ENCODE data around the gene RASSF10.

Gene RASSF10

GRCh38 chr11:12975195-12975594 is 33.9 kb upstream of the RASSF10 start:
- H3K9me3 ChIP-seq (ENCODE audit: low read length): no peaks in the 10 kb centered on the region
- H3K4me1 ChIP-seq (ENCODE audit: insufficient read depth, low read length): peaks cover 10% of the 10 kb centered on the region
- H3K27ac ChIP-seq (ENCODE audit: low read depth, low read length): no peak overlapping the region
- H3K36me3 ChIP-seq (ENCODE audit: insufficient read depth, low read length): no peaks in the 10 kb centered on the region
- no peaks in the 10 kb centered on the region for H3K27me3 ChIP-seq (ENCODE audit: control insufficient read depth in 1 of 2, insufficient read depth in 2 of 2, low read length in 2 of 2)
- no peak overlapping the region for H3K9ac ChIP-seq (ENCODE audit: low read length)
- H3K4me3 ChIP-seq (ENCODE audit: low read depth in 1 of 2, low read length in 2 of 2): no peak overlapping the region

- Histone ChIP-seq H3K9ac (ENCODE audit: low read length) (no peak overlapping the region), H3K27me3 (ENCODE audit: control insufficient read depth in 1 of 2, insufficient read depth in 2 of 2, low read length in 2 of 2) (no peaks in the 10 kb centered on the region), H3K9me3 (ENCODE audit: low read length) (no peaks in the 10 kb centered on the region), H3K27ac (ENCODE audit: low read depth, low read length) (no peak overlapping the region), H3K36me3 (ENCODE audit: insufficient read depth, low read length) (no peaks in the 10 kb centered on the region), H3K4me3 (ENCODE audit: low read depth in 1 of 2, low read length in 2 of 2) (no peak overlapping the region), H3K4me1 (ENCODE audit: insufficient read depth, low read length) (no peaks in the 10 kb centered on the region)
Observed at GRCh38 chr11:12979928-12980689, 29.0 kb upstream of the RASSF10 start.

- H3K4me1 ChIP-seq (ENCODE audit: insufficient read depth, low read length): no peaks in the 10 kb centered on the region
- no peak overlapping the region for H3K27ac ChIP-seq (ENCODE audit: low read depth, low read length)
- H3K9me3 ChIP-seq (ENCODE audit: low read length): no peaks in the 10 kb centered on the region
- H3K27me3 ChIP-seq (ENCODE audit: control insufficient read depth in 1 of 2, insufficient read depth in 2 of 2, low read length in 2 of 2): no peaks in the 10 kb centered on the region
- H3K36me3 ChIP-seq (ENCODE audit: insufficient read depth, low read length): no peaks in the 10 kb centered on the region
- H3K4me3 ChIP-seq (ENCODE audit: low read depth in 1 of 2, low read length in 2 of 2): no peak overlapping the region
- H3K9ac ChIP-seq (ENCODE audit: low read length): no peak overlapping the region
Observed at GRCh38 chr11:12981676-12982522, 27.2 kb upstream of the RASSF10 start.

- Histone ChIP-seq H3K27ac (ENCODE audit: low read depth, low read length) (no peak overlapping the region), H3K9ac (ENCODE audit: low read length) (no peak overlapping the region), H3K4me1 (ENCODE audit: insufficient read depth, low read length) (no peaks in the 10 kb centered on the region), H3K27me3 (ENCODE audit: control insufficient read depth in 1 of 2, insufficient read depth in 2 of 2, low read length in 2 of 2) (no peaks in the 10 kb centered on the region), H3K9me3 (ENCODE audit: low read length) (no peaks in the 10 kb centered on the region), H3K36me3 (ENCODE audit: insufficient read depth, low read length) (no peaks in the 10 kb centered on the region), H3K4me3 (ENCODE audit: low read depth in 1 of 2, low read length in 2 of 2) (no peak overlapping the region)
Observed at GRCh38 chr11:12983336-12983735, 25.8 kb upstream of the RASSF10 start.

- H3K36me3 ChIP-seq (ENCODE audit: insufficient read depth, low read length): no peaks in the 10 kb centered on the region
- H3K4me1 ChIP-seq (ENCODE audit: insufficient read depth, low read length): no peaks in the 10 kb centered on the region
- H3K4me3 ChIP-seq (ENCODE audit: low read depth in 1 of 2, low read length in 2 of 2): no peak overlapping the region
- H3K9ac ChIP-seq (ENCODE audit: low read length): no peak overlapping the region
- H3K27me3 ChIP-seq (ENCODE audit: control insufficient read depth in 1 of 2, insufficient read depth in 2 of 2, low read length in 2 of 2): no peaks in the 10 kb centered on the region
- no peaks in the 10 kb centered on the region for H3K9me3 ChIP-seq (ENCODE audit: low read length)
- no peak overlapping the region for H3K27ac ChIP-seq (ENCODE audit: low read depth, low read length)
Observed at GRCh38 chr11:12986194-12986898, 22.8 kb upstream of the RASSF10 start.

- no peaks in the 10 kb centered on the region for H3K36me3 ChIP-seq (ENCODE audit: insufficient read depth, low read length)
- H3K4me1 ChIP-seq (ENCODE audit: insufficient read depth, low read length): no peaks in the 10 kb centered on the region
- no peak overlapping the region for H3K27ac ChIP-seq (ENCODE audit: low read depth, low read length)
- H3K9me3 ChIP-seq (ENCODE audit: low read length): no peaks in the 10 kb centered on the region
- H3K9ac ChIP-seq (ENCODE audit: low read length): no peak overlapping the region
- H3K4me3 ChIP-seq (ENCODE audit: low read depth in 1 of 2, low read length in 2 of 2): no peak overlapping the region
- no peaks in the 10 kb centered on the region for H3K27me3 ChIP-seq (ENCODE audit: control insufficient read depth in 1 of 2, insufficient read depth in 2 of 2, low read length in 2 of 2)
Observed at GRCh38 chr11:12989428-12990161, 19.5 kb upstream of the RASSF10 start.

GRCh38 chr11:12990162-12990480 is 19.0 kb upstream of the RASSF10 start:
- H3K4me3 ChIP-seq (ENCODE audit: low read depth in 1 of 2, low read length in 2 of 2): no peak overlapping the region
- no peak overlapping the region for H3K9ac ChIP-seq (ENCODE audit: low read length)
- H3K9me3 ChIP-seq (ENCODE audit: low read length): no peaks in the 10 kb centered on the region
- H3K36me3 ChIP-seq (ENCODE audit: insufficient read depth, low read length): no peaks in the 10 kb centered on the region
- no peak overlapping the region for H3K27ac ChIP-seq (ENCODE audit: low read depth, low read length)
- no peaks in the 10 kb centered on the region for H3K4me1 ChIP-seq (ENCODE audit: insufficient read depth, low read length)
- no peaks in the 10 kb centered on the region for H3K27me3 ChIP-seq (ENCODE audit: control insufficient read depth in 1 of 2, insufficient read depth in 2 of 2, low read length in 2 of 2)

- H3K27ac ChIP-seq (ENCODE audit: low read depth, low read length): no peak overlapping the region
- no peaks in the 10 kb centered on the region for H3K9me3 ChIP-seq (ENCODE audit: low read length)
- H3K4me1 ChIP-seq (ENCODE audit: insufficient read depth, low read length): no peaks in the 10 kb centered on the region
- H3K9ac ChIP-seq (ENCODE audit: low read length): no peak overlapping the region
- no peaks in the 10 kb centered on the region for H3K27me3 ChIP-seq (ENCODE audit: control insufficient read depth in 1 of 2, insufficient read depth in 2 of 2, low read length in 2 of 2)
- no peaks in the 10 kb centered on the region for H3K36me3 ChIP-seq (ENCODE audit: insufficient read depth, low read length)
- no peak overlapping the region for H3K4me3 ChIP-seq (ENCODE audit: low read depth in 1 of 2, low read length in 2 of 2)
Observed at GRCh38 chr11:12991426-12991825, 17.7 kb upstream of the RASSF10 start.

- no peak overlapping the region for H3K27ac ChIP-seq (ENCODE audit: low read depth, low read length)
- H3K9ac ChIP-seq (ENCODE audit: low read length): no peak overlapping the region
- no peaks in the 10 kb centered on the region for H3K9me3 ChIP-seq (ENCODE audit: low read length)
- H3K4me3 ChIP-seq (ENCODE audit: low read depth in 1 of 2, low read length in 2 of 2): no peak overlapping the region
- H3K4me1 ChIP-seq (ENCODE audit: insufficient read depth, low read length): no peaks in the 10 kb centered on the region
- H3K27me3 ChIP-seq (ENCODE audit: control insufficient read depth in 1 of 2, insufficient read depth in 2 of 2, low read length in 2 of 2): no peaks in the 10 kb centered on the region
- H3K36me3 ChIP-seq (ENCODE audit: insufficient read depth, low read length): no peaks in the 10 kb centered on the region
Observed at GRCh38 chr11:12993626-12994025, 15.5 kb upstream of the RASSF10 start.

GRCh38 chr11:12994476-12994875 is 14.6 kb upstream of the RASSF10 start:
- Histone ChIP-seq H3K9me3 (ENCODE audit: low read length) (no peaks in the 10 kb centered on the region), H3K4me1 (ENCODE audit: insufficient read depth, low read length) (no peaks in the 10 kb centered on the region), H3K4me3 (ENCODE audit: low read depth in 1 of 2, low read length in 2 of 2) (no peak overlapping the region), H3K36me3 (ENCODE audit: insufficient read depth, low read length) (no peaks in the 10 kb centered on the region), H3K27ac (ENCODE audit: low read depth, low read length) (no peak overlapping the region), H3K27me3 (ENCODE audit: control insufficient read depth in 1 of 2, insufficient read depth in 2 of 2, low read length in 2 of 2) (no peaks in the 10 kb centered on the region), H3K9ac (ENCODE audit: low read length) (no peak overlapping the region)

- Histone ChIP-seq H3K9me3 (ENCODE audit: low read length) (no peaks in the 10 kb centered on the region), H3K4me1 (ENCODE audit: insufficient read depth, low read length) (no peaks in the 10 kb centered on the region), H3K27me3 (ENCODE audit: control insufficient read depth in 1 of 2, insufficient read depth in 2 of 2, low read length in 2 of 2) (no peaks in the 10 kb centered on the region), H3K9ac (ENCODE audit: low read length) (no peak overlapping the region), H3K4me3 (ENCODE audit: low read depth in 1 of 2, low read length in 2 of 2) (no peak overlapping the region), H3K27ac (ENCODE audit: low read depth, low read length) (no peak overlapping the region), H3K36me3 (ENCODE audit: insufficient read depth, low read length) (no peaks in the 10 kb centered on the region)
Observed at GRCh38 chr11:12995188-12995587, 13.9 kb upstream of the RASSF10 start.

All from muscle layer of colon (tissue), 2 donors.